Measurements from ENCODE around the gene DPYSL3.

Gene DPYSL3

DNA sequence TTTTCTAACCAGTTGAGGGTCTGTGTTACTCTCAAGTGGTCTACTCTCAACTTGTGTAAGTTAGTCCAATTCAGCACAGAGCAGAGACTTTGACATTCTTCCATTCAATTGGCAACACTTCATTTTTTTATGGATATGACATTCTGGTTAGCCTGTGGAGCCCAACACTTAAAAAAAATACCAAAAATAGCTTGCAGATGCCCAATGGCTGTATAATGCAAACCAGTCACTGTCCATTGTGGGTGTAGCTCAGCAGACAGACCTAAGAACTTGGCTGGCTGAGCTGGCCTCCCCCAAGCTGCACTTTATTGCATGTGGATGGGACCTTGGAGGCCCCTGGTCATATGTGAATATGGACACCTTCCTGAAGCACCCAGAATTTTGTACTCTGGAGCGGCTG is 103.2 kb downstream of the DPYSL3 start:
- DNase-seq (ENCODE audit: low read depth in 2 of 3, low spot score in 2 of 3): no peak

DNA sequence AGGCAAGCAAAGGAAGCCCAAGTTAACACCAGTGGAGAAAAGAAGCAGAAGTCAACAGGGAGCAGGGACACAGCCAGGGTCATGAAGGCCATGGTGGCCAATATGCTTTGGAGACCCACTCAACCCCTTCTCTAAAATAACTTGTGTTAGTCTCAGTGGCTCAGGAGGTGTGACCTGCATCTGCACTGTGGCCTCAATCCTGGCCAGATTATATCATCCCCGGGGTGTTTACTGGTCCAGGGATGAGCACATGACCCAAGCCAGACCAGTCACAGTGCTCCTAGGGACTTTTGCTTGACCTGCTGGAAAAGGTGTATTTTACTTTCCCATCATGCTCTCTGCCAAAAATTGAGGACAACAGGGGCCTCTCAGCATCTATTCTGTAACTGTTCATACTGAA is 105.2 kb downstream of the DPYSL3 start:
- no peak for DNase-seq (ENCODE audit: low read depth in 2 of 3, low spot score in 2 of 3)

DNA sequence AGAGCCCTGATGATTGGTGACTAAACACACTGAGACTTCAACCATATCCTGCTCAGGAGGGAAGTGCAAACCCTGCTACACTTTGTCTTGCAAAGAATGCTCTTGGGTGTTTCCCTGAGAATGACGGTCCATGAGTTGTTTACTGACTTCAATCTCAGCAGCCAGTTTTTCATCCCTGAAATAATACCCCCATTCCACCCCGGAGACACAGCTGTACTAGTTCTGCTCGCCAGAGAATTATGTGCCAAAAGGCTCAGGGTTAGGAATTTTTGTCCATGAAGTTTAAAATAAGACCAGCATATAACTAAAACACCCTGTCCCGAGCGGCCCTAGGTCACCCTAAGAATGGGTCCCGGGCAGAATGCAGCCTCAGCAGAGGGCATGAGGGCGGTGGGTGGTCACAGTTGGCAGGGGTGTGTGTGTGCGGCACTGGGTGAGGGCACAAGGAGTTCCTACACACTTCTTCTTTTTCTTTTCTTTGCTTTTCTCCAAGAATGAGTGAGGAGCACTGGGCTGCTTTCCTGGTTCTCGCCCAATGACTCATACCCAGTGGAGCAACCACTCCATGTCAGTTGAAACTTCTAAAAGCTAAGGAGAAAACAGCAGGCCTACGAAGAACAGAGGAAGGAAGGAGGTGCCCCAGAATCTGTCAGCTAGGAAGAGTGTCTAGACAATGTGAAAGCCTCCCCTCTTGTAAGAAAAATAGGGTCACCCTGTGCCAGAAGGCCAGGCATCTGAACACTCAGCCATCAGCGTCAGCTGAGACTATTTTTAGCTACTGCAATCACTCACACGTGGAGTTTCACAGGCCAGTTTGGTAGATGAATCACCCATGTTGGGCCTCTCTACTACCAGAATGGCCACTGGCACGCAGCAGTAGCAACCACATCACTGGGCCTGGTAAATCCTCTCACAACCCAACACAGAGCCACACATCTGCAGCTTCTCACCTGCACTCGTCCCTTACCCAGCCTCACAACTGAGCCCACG is 105.9 kb downstream of the DPYSL3 start:
- DNase-seq (ENCODE audit: low read depth in 2 of 3, low spot score in 2 of 3): no peak

DNA sequence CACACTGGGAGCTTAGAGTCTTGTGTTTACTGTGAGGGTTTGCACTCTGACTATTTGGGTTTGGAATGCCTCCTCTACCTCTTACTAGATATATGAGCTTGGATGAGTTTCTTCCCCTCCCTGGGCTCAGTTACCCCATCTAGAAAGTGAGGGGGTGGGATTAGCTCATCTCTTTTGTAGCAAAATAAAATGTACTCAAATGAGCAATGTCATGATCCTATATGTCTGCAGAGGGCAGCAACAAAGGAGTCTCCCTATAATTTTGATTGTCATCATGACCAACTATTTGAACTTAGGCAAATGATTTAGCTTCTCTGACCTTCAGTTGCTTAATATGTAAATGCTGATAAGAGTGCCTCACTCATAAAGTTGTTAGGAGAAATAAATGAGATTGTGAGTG is 109.0 kb downstream of the DPYSL3 start:
- no peak for DNase-seq (ENCODE audit: low read depth in 2 of 3, low spot score in 2 of 3)

DNA sequence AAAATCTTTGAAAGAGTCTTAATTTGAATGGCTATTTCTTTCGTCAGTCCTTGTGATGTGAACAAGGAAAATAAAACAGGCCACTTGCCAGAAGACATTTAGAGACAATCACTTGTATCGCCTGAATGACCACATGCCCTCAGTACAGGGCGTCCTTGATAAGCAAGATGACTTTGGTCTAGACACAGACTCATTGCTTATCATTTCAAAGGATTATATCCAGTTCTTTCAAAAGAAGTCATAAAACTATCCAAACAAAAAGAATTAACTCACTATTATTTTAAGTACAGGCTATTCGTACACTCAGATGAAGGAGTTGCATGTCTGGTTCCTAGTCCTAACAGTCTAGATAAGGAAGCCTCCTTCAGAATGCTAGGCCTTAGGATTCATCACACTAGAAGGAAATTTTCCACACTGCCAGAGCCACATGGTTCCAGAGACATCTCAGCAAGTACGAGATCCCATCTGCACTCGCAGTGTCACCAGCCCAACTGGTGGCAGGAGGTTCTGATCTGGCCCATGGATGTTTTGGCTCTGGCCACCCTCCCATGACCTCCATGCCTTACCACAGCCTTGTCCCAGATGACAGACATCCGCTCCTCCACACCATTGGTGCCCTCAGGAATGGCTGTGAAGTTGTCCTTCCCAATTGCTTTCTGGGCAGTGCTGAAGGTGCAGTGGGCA is 109.6 kb downstream of the DPYSL3 start:
- DNase-seq (ENCODE audit: low read depth in 2 of 3, low spot score in 2 of 3): no peak

DNA sequence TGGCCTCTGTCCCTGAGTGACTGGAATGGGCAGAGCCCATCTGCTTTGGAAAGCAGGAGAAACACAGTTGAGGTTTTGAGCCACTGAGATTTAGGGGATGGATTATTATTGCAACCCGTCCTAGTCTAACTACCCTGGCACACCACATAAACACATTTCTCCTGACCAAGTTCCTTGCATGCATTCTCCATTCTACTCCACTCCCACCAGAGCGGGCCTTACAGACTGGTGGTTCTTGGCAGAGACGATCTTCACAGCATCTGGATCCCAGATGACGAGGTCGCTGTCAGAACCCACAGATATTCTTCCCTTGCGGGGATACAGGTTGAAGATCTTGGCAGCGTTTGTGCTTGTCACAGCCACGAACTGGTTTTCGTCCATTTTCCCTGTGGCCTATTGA is 111.0 kb downstream of the DPYSL3 start:
- DNase-seq (ENCODE audit: low read depth in 2 of 3, low spot score in 2 of 3): no peak

DNA sequence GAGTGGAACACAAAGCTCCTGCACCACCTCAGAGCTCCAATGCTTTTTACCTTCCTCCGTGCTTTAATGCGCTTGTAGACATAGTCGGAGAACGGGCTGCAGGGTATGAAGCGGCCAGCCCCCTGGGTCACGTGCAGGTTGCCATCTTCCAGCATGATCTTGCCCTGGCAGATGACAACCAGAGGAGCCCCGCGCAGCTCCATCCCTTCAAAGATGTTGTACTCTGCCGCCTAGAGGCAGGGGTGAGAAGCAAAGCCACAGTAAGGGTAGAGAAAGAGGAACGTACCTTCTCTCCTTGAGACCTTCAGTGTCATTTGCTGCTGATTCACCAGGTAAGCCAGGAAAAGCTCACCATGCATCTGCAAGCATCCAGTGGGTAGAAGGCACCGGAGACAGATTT is 112.3 kb downstream of the DPYSL3 start:
- no peak for DNase-seq (ENCODE audit: low read depth in 2 of 3, low spot score in 2 of 3)

DNA sequence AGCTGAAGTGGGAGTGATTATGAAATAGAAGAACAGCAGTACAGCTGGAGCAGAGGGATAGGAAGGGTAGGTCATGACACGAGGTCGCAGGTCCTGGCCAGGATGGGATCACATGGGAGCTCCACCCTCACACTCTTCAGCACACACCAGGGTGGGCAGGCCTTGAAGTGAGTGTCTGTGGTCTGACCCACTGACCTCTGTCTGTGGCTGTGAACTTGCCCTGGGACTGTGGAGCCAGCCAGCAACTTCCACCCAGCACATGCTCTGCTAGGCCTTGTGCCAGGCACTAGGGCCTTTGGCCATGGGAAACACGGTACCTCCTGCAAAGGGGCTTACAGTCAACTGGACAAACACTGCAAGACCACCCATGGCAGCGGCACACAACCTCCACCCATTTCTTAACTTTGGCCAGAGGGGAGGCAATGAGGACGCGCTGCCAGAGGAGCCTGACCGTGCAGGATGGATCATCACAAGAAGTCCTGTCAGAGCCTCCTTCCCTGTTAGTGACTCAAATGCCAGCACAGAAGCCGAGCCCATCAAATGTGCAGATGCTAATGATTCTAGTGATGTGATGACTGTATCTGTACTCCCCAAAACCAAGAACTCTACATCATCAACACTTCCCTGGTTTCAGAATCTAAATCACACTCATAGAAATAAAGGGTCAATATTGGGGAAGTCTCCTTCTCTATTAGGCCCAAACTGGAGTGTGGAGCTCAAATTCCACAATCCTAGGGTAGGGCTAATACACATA is 113.6 kb downstream of the DPYSL3 start:
- no peak for DNase-seq (ENCODE audit: low read depth in 2 of 3, low spot score in 2 of 3)

DNA sequence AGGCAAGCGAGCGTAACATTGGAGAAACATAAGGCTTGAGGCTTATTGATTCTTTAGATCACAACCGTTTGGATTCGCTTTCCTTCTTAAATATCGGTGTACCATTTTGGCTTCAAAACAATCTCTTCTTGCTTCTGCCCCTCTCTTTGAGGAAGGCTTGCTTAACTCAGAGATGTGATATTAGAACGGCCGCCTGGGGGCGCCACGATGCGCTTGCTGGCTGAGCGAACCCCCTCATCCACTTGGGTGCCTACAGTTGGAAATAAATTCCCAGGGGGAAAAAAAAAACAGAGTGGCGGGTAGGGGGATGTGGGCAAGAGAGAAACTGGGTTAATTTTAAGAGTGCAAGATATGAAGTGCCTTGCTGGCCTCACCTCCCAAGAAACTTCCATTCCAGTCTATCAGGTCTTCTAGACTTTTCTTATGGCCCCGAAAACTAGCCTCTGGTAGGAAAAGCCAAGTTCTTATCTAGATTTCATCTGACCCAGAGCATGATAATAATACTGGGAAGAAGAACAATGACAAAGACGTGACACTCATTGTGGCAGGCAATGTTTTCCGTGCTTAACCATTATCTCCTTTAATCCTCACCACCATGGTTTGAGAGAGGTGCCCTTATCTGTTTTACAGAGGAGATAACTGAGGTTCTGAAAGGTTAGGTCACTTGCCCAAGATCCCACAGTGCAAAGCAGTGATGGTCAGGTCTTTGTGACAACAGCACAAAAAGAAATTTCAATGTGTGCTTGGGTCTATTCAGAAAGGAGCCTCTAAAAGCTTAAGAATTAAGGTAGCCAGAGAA is 115.8 kb downstream of the DPYSL3 start:
- DNase-seq (ENCODE audit: low read depth in 2 of 3, low spot score in 2 of 3): no peak

DNA sequence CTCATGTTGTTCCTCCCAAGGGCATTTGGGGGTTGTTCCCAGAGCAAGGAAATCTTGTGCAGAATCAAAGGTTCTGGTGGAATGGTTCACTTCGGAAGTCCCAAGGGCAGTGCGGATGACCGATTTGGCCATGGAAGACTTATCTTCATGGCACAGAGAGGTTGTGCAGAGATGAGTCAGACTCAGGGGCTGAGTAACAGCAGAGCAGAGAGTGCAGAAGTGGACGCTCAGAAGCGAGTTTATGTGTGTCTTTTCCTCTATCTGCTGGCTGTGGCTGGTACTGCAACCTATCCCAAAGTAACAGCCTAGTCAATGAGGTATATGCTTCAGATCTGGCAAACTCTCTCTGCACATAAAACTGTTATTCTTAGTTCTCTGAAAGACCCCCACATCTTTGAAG is 118.1 kb downstream of the DPYSL3 start:
- DNase-seq (ENCODE audit: low read depth in 2 of 3, low spot score in 2 of 3): no peak

DNA sequence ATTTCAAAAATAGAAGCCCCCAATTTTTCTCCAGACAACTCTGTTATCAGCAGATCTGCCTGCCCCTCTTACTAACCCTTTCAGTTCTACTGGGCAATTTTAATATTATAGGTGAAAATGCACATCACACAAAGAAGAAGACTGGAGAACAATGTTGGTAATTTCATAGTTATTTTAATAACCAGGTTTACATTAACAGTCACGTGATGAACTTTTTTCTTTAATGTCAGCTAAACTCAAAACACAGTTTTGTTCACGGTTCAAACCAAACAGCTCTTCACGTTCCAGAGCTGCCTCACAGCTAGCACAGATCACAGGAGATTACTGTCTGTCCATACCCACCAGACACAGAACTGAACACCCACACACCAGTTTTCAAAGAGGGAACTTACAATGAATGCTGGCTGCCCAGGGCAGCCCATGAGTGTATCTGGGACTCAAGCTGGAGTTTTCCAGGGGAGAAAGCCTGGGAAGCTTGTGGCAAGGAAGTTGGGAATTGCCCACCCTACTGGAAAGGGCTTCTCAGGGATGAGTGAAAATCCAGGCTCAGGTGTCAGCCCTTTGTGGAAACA is 119.1 kb downstream of the DPYSL3 start:
- no peak for DNase-seq (ENCODE audit: low read depth in 2 of 3, low spot score in 2 of 3)

DNA sequence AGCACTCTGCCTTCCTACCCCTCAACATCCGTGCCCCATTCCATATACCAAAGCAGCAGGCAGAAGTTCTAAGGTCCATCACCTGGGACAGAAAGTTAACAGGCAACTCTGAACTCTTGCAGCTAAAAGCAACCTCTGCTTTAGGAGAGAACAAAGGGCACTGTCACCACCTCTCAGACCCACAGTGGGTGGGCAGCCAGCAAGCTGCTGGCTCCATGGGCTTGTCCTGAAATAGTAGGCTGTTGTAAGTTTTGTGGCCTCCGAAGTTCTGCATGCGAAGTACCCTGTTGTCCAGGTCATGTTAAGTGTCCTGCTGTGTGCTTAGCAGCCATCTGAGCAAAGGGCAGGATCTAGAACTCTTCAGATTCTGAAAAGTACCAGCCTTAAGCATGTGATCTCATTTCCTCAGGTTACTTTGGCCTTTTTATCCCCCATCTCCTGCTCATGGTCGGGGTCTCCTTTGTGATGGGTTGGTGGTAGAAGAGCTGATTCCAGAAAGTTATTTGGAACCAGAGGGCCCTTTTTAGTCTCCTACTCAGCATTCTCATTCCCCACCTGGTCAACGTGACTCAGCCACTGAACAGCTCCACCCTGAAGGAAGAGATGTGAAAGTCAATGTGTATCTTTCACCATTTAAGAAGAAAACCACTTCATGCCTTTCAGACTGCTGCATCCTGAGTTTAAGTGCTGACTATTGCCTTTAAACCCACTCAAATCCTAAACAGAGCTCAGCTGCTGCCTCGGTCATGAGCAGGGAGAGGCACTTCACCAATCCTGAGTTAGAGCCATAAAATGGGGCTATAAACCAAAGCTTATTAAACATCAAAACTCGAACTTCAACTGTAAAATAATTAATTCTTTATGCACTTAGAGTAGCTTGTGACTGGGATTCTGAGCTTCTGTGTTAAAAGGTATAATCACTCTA is 121.4 kb downstream of the DPYSL3 start:
- DNase-seq (ENCODE audit: low read depth in 2 of 3, low spot score in 2 of 3): no peak

DNA sequence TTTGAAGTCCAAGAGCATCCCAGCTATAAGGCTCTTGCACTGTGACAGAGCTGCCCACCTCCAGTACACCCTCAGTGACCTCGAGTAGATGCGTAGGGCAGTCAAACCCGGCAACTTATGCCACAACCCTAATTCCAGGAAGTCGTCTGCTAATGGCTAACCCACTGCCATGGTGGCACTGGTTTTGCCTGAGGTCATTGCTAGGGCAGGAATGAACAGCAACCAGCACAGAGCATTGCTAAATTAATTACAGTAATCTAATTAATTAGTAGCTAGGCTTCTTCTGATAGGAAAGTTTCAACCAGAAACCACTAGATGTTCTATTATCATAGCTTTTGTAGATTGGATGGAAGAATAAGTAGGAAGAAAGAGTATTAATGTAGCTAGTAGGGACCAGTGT is 122.8 kb downstream of the DPYSL3 start:
- no peak for DNase-seq (ENCODE audit: low read depth in 2 of 3, low spot score in 2 of 3)

DNA sequence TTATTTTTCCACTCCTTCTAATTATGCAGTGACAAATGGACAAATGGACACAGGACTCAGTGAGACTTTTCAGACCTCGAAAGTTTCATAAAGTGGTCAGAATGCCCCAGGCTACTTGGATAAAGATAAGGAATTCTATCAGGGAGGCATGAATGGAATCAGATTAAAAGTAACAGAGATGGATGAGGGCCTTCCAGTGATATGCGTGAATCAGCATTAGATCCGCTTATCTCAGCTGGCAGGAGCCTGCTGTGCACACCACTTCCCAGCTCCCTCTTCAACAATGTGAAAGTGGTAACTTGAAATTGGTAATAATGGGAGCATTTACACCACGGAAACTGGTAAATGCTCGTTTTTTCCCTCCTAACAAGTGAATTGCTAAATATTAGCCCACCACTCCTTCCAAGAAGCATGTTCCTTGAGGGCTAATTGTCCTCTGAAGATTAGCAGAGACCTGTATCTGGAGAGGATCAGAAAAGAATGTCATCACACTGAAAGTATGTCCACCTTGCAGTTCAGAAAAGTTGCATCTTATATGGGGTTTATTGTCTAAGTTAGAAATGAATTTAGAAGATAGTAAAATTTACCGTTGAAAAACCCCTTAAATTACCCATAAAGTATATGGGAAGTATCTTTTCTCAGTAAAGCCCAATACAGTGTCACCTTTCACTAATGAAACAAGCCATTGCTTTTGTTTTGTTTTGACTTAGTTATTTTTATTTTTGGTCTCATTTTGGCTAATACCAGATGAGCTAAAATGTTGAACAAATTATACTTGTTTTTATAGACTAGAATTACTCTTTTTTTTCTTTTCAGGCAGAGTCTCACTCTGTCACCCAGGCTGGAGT is 125.3 kb downstream of the DPYSL3 start:
- DNase-seq (ENCODE audit: low read depth in 2 of 3, low spot score in 2 of 3): no peak

DNA sequence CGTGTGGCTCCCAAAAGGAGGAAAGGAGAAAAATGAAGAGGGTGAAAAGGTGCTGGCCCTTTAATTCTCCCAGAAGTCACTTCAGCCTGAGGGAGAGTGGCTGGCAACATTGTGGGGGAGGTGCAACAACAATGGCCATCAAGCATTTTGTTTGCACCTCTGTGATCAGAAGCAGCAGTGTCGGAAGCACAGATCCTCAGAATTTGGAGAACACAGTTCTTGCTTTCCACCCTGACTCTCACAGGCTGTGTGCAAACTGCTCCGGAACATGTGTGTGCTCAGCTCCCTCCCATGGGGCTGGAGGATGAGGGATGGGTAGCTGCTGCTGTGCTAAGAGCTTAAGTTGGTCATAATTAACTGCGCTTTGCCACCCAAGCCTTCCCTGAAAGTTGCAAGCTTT is 127.1 kb downstream of the DPYSL3 start:
- DNase-seq (ENCODE audit: low read depth in 2 of 3, low spot score in 2 of 3): no peak

DNA sequence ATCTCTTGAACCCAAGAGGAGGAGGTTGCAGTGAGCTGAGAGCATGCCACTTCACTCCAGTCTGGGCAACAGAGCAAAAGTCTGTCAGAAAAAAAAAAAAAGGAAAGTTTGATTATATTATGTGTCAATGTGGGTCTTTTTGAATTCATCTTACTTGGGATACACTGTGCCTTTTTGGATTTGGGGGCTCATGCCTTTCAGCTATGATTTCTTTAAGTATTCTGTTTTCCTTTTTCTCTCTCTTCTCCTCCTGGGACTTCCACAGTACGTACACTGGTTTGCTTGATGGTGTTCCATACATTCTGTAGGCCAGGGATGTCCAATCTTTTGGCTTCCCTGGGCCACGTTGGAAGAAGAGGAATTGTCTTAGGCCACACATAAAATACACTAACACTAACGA is 128.3 kb downstream of the DPYSL3 start:
- no peak for DNase-seq (ENCODE audit: low read depth in 2 of 3, low spot score in 2 of 3)

DNA sequence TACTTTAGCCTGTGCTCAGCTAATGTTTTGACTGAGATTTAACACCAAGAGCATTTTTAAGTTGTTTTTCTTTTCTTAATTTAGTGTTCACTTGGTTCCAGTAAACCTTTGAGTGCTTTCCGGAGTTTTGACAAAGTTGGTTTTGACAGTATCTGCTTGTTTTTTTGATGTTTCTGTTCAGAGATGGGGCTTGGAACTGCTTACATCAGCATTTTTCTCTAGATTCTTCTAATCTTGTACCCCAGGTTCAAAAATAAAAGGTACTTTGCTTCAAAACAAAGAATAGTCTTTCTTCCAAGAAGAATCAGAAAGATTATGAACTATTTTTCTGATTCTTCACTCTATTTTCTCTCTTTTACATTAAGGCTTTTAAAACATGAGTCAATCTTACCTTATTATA is 132.2 kb downstream of the DPYSL3 start:
- no peak for DNase-seq (ENCODE audit: low read depth in 2 of 3, low spot score in 2 of 3)

DNA sequence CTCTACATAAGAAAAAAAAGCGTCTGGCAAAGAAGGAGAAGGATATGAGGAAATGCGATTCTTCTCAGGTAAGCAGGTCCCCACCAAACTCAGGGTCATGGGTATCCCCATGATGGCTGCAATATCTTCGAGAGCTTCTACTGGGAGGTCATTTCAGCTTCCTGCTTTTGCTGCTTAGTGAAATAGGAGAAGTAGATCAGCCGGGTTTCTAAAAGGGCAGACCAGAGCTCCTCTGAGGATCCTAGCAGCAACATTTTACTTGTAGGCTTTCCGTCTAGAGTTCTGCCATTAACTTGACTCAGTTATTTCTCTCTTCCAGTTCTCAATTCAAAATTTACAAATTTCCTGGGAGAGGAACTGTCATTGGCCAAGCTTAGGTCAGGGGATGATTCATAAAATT is 134.7 kb downstream of the DPYSL3 start:
- no peak for DNase-seq (ENCODE audit: low read depth in 2 of 3, low spot score in 2 of 3)

DNA sequence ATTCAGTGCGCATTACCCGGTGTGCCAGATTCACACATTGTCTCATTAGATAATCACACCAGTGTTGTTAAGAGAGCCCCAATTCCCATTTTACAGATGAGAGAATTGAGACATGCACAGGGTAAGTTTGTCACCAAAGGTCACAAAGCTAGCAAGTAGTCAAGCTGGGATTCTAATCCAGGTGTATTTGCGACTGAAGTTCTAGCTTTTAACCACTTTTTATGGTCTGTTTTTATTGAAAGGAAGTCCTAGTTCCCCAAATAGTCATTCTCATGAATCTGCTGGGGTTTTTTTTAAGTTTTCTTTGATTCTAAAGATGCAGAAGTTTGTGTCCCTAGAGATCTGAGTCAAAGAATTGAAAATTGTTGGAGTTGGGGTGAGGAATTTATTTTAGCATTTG is 136.5 kb downstream of the DPYSL3 start:
- no peak for DNase-seq (ENCODE audit: low read depth in 2 of 3, low spot score in 2 of 3)

Data from activated CD8-positive, alpha-beta memory T cell treated with anti-CD3 and anti-CD28 coated beads for 48 hours (primary cell).